Ascending aorta (tissue), 2 donors: ENCODE results near the gene CSMD2. TPM values are rescaled to one million over a fixed set of nuclear protein-coding genes. Genes with fewer than 3 reads are reported as not detected.

Source experiments
- DNase-seq, 2 donors: peaks; one replicate each; pipeline ENCODE4 v3.0.0-alpha.2; 2019; ENCODE audit warnings: low spot score in 2 of 2
- H3K27ac ChIP-seq, 2 donors: fragments of 200-600 bp; sonication (generic); one replicate each; pipeline ENCODE4 v1.5.1; 2016 to 2017; ENCODE audit warnings: mild to moderate bottlenecking in 1 of 2
- H3K27me3 ChIP-seq: fragments of 200-600 bp; sonication (generic); one replicate; pipeline ENCODE4 v1.5.1; 2017
- H3K36me3 ChIP-seq, 2 donors: fragments of 200-600 bp; sonication (generic); one replicate each; pipeline ENCODE4 v1.5.1; 2016
- H3K4me1 ChIP-seq, 2 donors: fragments of 200-600 bp; sonication (generic); one replicate each; pipeline ENCODE4 v1.5.1; 2016 to 2017; ENCODE audit warnings: mild to moderate bottlenecking in 1 of 2
- H3K4me3 ChIP-seq, 2 donors: fragments of 200-600 bp; sonication (generic); one replicate each; pipeline ENCODE4 v1.5.1; 2016 to 2017; ENCODE audit warnings: mild to moderate bottlenecking in 1 of 2
- H3K9me3 ChIP-seq, 2 donors: fragments of 200-600 bp; sonication (generic); one replicate each; pipeline ENCODE4 v1.5.1; 2016
- intact Hi-C: fragments of 100-400 bp; cut with DNase I; formaldehyde crosslinking; loops from one replicate; pipeline ENCODE4 v1.15.1; 2023
- total RNA-seq: library from RNA; depleted of rRNA; stranded (reverse); fragments of >200 nt; gene quantifications from one replicate; pipeline ENCODE4 v1.1.0, GENCODE V29; 2016
- TF ChIP-seq, protein P1 (sequence below), 3 experiments: fragments of 200-600 bp in 2 of 3; fragments of 450-650 bp in 1 of 3; sonication (generic) in 2 of 3; IDR thresholded peaks; one replicate each; pipeline ENCODE4 v1.5.1; 2016 to 2019; ENCODE audit warnings: antibody characterized with exemption in 3 of 3, mild to moderate bottlenecking in 1 of 3, moderate library complexity in 1 of 3

CSMD2 gene
- total RNA-seq, 1 donor from 2014 or later, result 10.9 TPM

GRCh38 chr1:34078383-34078782, 86.6 kb downstream of the CSMD2 start:
- H3K9me3 ChIP-seq, result no peaks in the 10 kb centered on the region
- no peak for DNase-seq
- no peak overlapping the region for H3K27ac ChIP-seq
- no peaks in the 10 kb centered on the region for H3K27me3 ChIP-seq
- H3K36me3 ChIP-seq, result no peaks in the 10 kb centered on the region
- H3K4me1 ChIP-seq, result no peaks in the 10 kb centered on the region
- H3K4me3 ChIP-seq, result no peak overlapping the region
- TF ChIP-seq, protein P1, sequence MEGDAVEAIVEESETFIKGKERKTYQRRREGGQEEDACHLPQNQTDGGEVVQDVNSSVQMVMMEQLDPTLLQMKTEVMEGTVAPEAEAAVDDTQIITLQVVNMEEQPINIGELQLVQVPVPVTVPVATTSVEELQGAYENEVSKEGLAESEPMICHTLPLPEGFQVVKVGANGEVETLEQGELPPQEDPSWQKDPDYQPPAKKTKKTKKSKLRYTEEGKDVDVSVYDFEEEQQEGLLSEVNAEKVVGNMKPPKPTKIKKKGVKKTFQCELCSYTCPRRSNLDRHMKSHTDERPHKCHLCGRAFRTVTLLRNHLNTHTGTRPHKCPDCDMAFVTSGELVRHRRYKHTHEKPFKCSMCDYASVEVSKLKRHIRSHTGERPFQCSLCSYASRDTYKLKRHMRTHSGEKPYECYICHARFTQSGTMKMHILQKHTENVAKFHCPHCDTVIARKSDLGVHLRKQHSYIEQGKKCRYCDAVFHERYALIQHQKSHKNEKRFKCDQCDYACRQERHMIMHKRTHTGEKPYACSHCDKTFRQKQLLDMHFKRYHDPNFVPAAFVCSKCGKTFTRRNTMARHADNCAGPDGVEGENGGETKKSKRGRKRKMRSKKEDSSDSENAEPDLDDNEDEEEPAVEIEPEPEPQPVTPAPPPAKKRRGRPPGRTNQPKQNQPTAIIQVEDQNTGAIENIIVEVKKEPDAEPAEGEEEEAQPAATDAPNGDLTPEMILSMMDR (IDR thresholded peaks at IDR 0.05), result no peak
- intact Hi-C loops, result no loop called here

DNA sequence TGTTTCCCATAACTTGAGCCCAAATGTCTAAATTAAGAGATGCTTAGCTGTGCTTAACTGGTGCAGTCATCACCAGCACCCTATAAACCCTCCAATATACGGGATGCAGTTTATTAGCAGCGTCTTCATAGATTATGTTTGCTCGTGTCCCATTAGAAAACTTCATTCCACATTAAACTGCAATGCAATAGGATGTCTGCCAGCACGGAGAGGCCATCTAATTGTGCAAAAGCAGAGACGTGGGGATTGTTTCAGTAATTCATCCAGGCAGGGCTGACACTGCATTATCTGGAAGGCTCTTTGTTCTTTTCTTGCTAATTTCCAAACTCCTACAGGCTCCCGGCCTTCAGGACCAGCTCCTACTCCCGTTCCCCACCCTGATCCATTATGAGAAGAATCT, 89.5 kb downstream of the CSMD2 start:
- DNase-seq, result no peak
- Histone ChIP-seq H3K4me1 (no peaks in the 10 kb centered on the region), H3K27ac (no peak overlapping the region), H3K27me3 (no peaks in the 10 kb centered on the region), H3K36me3 (no peaks in the 10 kb centered on the region), H3K9me3 (no peaks in the 10 kb centered on the region), H3K4me3 (no peak overlapping the region)
- intact Hi-C loops, result no loop called here
- TF ChIP-seq, protein P1 (IDR thresholded peaks at IDR 0.05), result no peak

DNA sequence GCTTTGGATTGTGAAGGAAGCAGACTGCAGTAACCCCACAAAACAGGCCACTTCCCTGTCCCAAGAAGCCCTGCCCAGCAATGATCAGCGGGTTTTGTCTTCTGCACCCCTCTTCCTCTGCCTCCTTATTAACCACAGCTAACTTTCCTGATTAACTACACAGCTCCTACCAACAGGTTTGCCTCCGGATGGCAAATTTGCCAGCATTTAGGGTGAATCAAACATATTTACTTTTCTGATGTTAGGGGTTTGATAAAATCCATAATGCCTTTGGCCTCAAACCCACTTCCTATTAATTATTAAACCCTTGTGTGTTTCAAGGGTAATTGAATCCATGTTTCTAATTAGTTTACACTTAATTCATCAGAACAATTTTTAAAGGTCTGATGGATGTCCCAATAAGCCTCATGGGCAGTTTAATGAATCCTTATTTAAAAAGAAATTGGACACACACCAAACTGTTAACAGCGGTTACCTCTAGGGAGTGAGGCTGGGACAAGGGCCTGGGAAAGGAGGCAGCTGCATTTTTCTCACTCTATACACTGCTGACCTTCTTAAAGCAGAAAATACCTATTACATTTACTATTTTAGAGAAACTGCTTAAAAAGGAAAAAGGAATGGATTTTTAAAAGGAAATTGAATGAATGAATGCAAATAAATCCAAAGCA, 91.9 kb downstream of the CSMD2 start:
- intact Hi-C loops, result no loop called here
- TF ChIP-seq, protein P1 (IDR thresholded peaks at IDR 0.05), result no peak
- H3K4me3 ChIP-seq, result no peak overlapping the region
- H3K36me3 ChIP-seq, result no peaks in the 10 kb centered on the region
- DNase-seq, result no peak
- H3K4me1 ChIP-seq, result no peaks in the 10 kb centered on the region
- no peaks in the 10 kb centered on the region for H3K9me3 ChIP-seq
- H3K27me3 ChIP-seq, result no peaks in the 10 kb centered on the region
- H3K27ac ChIP-seq, result no peak overlapping the region

GRCh38 chr1:34070201-34070836, 94.7 kb downstream of the CSMD2 start:
- H3K36me3 ChIP-seq, result no peaks in the 10 kb centered on the region
- H3K27ac ChIP-seq, result no peak overlapping the region
- H3K9me3 ChIP-seq, result no peaks in the 10 kb centered on the region
- H3K4me1 ChIP-seq, result no peaks in the 10 kb centered on the region
- intact Hi-C loops, result no loop called here
- TF ChIP-seq, protein P1 (IDR thresholded peaks at IDR 0.05), result no peak
- no peak for DNase-seq
- no peak overlapping the region for H3K4me3 ChIP-seq
- H3K27me3 ChIP-seq, result no peaks in the 10 kb centered on the region

DNA sequence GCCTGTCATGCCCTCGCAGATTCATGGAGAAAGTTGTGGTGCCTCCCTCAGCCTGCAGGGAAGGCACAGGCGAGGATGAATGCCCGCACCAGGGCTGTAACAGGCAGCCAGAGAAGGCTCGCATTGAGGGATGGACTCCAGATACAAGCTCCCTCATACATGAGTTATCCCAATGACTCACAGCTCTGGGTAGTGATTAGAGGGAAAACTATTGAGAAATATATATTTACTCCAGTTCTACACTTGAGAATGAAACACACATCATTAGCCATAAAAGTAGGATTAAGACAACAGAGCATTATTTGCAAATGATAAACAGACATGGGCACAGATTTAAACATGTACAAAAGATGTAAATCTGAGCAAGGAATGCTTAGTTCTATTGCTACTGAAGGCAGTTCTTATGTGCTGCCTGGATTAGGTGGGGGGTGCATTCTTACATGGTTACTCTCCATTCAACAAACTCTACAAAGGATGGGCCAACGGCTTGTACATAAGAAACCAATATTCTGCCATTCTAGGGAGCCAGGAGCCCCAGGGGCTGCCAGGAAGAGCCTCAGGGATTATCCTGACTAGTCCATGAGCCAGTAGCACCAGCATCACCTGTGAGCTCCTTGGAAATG, 97.9 kb downstream of the CSMD2 start:
- Histone ChIP-seq H3K27ac (no peak overlapping the region), H3K4me1 (no peaks in the 10 kb centered on the region), H3K9me3 (no peaks in the 10 kb centered on the region), H3K27me3 (no peaks in the 10 kb centered on the region), H3K4me3 (no peak overlapping the region), H3K36me3 (no peaks in the 10 kb centered on the region)
- no peak for DNase-seq
- intact Hi-C loops, result no loop called here
- TF ChIP-seq, protein P1 (IDR thresholded peaks at IDR 0.05), result no peak
